Measurements from ENCODE around the gene LPIN3.
"Not testable (repeated sequence)": the region's sequence is repeated elsewhere in the genome, so short reads cannot be mapped to it uniquely, and the experiment has no call there.

Gene LPIN3, protein sequence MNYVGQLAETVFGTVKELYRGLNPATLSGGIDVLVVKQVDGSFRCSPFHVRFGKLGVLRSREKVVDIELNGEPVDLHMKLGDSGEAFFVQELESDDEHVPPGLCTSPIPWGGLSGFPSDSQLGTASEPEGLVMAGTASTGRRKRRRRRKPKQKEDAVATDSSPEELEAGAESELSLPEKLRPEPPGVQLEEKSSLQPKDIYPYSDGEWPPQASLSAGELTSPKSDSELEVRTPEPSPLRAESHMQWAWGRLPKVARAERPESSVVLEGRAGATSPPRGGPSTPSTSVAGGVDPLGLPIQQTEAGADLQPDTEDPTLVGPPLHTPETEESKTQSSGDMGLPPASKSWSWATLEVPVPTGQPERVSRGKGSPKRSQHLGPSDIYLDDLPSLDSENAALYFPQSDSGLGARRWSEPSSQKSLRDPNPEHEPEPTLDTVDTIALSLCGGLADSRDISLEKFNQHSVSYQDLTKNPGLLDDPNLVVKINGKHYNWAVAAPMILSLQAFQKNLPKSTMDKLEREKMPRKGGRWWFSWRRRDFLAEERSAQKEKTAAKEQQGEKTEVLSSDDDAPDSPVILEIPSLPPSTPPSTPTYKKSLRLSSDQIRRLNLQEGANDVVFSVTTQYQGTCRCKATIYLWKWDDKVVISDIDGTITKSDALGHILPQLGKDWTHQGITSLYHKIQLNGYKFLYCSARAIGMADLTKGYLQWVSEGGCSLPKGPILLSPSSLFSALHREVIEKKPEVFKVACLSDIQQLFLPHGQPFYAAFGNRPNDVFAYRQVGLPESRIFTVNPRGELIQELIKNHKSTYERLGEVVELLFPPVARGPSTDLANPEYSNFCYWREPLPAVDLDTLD

GRCh38 chr20:41340327-41341055 lies at the start of gene LPIN3:
LPIN3 (plus strand) TSS chr20:41340821; CDS start chr20:41345804, 4,983 bp downstream.
- peak; percentile 36 for DNase-seq

- DNase-seq, result no peak
These were observed 47.2 kb upstream of the LPIN3 start for GRCh38 chr20:41293269-41294037.

DNA sequence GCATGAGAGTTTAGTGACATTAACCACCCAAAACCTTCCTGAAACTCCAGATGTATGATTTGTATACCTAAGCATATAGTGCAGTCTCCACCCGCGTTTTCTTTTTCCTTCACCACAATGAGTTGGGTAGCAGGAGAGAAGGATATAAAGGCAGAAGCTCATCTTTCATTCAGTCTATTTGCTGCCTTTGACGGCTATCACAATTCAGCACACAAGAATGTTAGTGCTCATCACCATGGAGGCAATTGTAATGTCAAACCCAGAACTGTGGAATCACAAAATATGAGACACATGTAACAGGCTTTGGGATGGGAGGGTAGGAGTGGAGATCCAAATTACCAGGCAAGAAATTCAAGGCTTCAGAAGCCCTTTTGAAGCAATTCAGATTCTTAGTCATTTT lies 40.7 kb upstream of the LPIN3 start:
- no peak for DNase-seq

DNA sequence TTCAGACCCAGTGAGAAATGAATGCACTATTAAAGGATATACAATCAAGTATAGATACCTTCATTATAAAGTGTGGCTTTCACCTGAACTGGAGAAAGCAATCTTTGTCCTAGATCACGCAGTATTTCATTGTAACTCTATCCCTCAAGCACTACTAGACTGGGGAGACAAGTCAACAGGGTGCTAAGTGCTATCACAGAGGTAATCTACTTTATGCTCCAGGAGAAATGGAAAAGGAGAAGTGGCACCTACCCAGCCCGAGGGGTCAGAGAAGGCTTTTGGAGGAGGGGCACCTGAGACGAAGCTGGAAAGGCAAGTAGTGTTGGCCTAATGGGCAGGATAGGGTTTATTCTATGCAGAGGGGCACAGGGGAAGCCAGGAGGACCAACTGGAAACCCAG lies 40.2 kb upstream of the LPIN3 start:
- no peak for DNase-seq

GRCh38 chr20:41300886-41301285 lies 39.7 kb upstream of the LPIN3 start:
- no peak for DNase-seq

- no peak for DNase-seq
These were observed 36.6 kb upstream of the LPIN3 start for GRCh38 chr20:41304002-41304401.

DNA sequence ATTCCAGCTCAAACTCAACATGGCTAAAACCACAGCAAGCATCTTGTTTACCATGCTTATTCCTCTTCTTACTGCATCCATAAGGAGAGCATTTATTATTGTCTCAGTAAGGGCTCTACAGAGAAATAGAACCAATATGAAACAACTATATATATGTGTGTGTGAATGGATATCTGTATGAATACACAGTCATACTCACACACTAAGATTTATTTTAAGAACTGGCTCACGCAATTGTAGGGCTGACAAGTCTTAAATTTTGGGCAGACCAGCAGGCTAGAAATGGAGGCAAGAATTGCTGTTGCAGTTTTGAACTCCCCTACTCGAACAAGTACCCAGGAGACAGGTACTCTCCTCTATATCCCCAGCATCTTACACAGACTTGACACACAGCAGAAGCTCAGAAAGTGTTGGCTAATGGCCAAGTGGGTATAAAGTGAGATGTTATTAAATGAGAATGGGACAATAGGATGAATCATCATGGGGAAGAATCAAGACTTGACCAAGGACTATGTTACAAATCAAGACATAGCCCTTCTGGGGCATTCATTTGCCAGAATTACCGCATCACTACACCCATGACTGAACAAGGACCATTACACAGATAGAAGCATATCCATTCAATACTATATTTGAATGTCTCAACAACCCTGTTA lies 36.1 kb upstream of the LPIN3 start:
- no peak for DNase-seq

DNA sequence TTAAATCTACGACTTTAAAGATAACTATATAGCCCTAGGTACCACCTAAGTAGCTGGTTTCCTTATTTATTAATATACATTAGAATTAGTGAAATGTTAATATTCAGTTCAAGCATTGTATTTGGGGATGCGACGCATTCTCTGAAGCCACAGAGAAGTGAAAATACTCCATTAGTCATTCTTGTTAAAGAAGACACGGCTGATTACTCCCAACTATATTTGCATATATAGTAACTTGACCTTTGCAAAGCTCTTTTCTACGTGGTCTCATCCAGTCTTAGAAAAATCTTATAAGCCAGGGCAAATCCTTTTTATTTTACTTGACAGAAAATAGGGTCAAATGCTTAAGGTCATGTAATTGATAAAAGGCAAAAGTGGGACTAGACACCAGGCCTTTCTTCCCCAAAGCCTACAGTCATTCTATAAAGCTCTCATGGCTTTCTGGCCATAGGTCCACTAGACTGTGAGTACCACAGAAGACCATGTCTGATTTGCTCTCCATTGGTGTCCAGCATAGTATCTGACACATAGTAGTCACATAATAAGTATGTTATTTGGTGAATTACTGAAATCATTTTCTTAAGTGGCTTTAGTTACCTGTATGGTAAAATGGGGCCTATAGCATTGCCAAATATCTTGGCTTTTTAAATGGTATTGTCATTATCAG lies 34.4 kb upstream of the LPIN3 start:
- no peak for DNase-seq

- DNase-seq, result no peak
These were observed 33.6 kb upstream of the LPIN3 start for GRCh38 chr20:41307021-41307420.

GRCh38 chr20:41308290-41308711 lies 32.3 kb upstream of the LPIN3 start:
- no peak for DNase-seq

GRCh38 chr20:41308726-41309413 lies 31.8 kb upstream of the LPIN3 start:
- no peak for DNase-seq

DNA sequence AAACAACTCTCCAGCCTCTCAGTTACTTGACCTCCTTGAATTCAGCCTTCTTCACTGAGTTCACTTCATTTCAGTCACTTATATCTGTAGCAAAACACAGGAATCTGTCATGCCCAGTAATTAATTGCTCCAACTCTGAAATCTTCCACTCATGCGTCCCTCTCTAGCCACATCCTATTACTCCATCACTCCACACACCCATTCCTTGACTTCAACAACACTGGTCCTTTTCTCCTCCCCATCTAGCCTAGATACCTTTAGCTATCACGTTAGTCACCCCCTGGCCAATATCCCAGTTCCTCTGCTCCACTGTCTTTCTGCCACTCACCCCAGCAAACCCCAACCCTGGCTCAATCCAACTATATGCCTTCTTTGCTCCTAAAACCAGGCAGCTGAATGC lies 30.8 kb upstream of the LPIN3 start:
- DNase-seq, result no peak

GRCh38 chr20:41312009-41312408 lies 28.6 kb upstream of the LPIN3 start:
- DNase-seq, result not testable (repeated sequence)

GRCh38 chr20:41314386-41314785 lies 26.2 kb upstream of the LPIN3 start:
- DNase-seq, result no peak

DNA sequence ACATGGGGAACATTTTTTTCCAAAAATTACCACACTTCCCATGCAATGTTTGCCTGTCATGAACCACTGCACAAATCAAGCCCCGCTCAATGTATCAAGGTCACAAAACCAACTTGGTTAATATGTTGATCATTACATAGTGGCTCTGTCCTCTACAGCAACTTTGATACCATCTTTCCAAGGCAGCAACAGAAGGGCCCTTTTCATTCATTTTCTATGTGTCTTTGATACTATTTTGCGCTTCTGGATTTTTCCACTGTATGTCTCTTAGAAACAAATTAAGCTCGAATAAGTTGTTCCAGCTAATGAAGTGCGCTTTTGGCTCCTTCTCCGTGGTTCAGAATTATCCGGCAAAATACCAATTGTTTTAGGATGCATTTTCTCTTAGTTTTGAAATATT lies 24.6 kb upstream of the LPIN3 start:
- DNase-seq, result no peak

DNA sequence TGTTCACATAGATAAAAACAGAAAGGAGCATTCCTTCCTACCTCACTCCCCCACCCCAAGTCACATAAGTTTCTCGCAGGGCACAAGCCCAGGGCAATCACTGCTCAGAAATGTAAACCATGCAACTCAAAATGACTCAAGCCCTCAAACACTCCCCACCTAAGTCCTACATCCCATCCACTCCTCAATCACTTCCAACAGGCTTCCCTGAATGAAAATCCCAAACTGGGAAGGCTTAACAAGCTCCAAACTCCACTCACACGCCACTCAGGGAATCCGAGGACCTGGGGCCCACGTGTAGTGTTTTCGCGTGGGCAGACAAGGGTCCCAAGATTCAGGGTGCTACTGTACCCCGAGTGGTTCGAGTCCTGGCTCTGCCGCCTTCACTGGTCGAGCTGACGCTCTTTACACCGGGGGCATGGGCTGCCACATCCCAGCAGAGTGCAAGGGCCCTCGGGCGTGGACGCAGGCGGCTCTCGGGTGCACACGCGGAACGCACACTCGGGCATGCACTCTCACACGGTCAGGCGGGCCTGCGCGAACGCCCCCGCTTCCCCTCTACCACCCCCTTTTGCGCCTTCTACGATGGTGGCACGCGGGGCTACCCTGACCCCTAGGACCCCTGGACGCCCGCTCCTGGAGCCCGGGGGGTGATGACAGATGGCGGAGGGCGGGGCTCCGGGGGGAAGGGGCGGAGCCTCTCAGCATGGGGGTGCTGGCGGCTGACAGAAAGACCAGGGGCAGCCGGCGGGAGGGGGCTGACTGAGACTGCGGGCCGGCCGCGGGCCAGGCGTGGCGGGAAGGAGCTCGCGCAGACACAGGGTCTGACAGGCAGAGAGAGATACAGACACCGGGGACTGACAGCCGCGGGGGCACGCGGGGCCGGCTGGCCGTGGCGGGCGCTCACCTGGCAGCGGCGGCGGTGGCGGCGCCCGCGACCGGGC lies 23.7 kb upstream of the LPIN3 start:
- DNase-seq, result peak; percentile 69

GRCh38 chr20:41317546-41318270 lies 22.9 kb upstream of the LPIN3 start, which contains the start of gene ZHX3:
ZHX3 (minus strand) TSS chr20:41317731; CDS start chr20:41204916, 112,815 bp downstream.
- DNase-seq, result peak; percentile 93

DNA sequence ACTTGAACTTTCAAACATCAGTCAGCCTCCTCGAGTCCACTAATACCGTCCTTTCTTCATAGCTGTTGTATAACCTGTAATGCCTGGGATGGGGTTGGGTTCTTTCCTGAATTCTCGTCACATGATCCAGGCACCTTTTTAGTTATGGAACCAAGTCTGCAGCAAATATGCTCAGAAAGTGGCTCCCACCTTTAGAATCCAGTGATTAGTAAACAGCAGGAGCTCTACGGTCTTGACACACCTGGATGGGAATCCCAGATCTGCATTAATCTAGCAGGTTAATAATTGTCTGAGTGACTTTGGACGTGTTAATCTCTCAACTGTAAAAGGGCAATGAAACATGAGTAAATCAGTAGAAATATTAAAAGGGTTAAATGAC lies 22.4 kb upstream of the LPIN3 start:
- DNase-seq, result no peak

DNA sequence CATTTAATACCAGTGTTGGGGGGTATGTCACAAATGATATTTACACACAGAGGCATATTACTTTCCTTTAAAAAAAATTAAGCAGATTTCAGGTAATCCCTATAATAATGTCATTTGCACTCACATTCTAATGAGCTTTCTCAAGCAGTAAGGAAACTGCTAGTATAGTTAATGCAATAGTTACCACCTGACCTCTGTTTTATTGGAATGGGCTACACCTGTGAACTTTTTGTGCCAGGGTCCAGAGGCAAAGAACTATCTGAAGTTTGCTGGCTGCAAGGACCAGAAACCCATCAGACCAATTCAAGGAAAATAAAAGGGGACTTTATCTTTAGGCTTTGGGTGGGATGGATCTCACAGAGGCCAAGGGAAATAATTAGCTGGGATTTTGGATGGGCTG lies 20.2 kb upstream of the LPIN3 start:
- DNase-seq, result no peak
